Naive thymus-derived CD4-positive, alpha-beta T cell (primary cell): ENCODE measurements around the gene FAM193A. TPM values are rescaled to one million over a fixed set of nuclear protein-coding genes. Genes with fewer than 3 reads are reported as not detected.
A peak's percentile ranks its signal among the peaks of the same experiment; 100 is the strongest.
"Not testable (repeated sequence)": the region's sequence is repeated elsewhere in the genome, so short reads cannot be mapped to it uniquely, and the experiment has no call there.

Experiments
- ATAC-seq: fragments of 150-1000 bp; cut with Tn5 transposase; 2 replicates; pipeline ENCODE4 v1.10.0; 2021; ENCODE audit warnings: mild to moderate bottlenecking, moderate library complexity
- CTCF ChIA-PET: fragments of 350-600 bp; sonication (Branson Sonifier 250); formaldehyde crosslinking; loops from one replicate; lab custom pipeline; 2021; ENCODE audit warnings: antibody characterized with exemption; lab: Charles Lee
- POLR2A ChIA-PET: fragments of 350-600 bp; sonication (Branson Sonifier 250); formaldehyde crosslinking; loops from one replicate; lab custom pipeline; 2021; ENCODE audit warnings: antibody characterized with exemption, inconsistent platforms; lab: Charles Lee
- DNase-seq, 9 donors: peaks; one replicate each; pipeline versions ENCODE4 v3.0.0 to v3.0.0-alpha.2; 2020 to 2022; ENCODE audit warnings: mixed read lengths in 1 of 9
- H3K27ac ChIP-seq: one replicate; pipeline ENCODE4 v1.7.0; 2013; ENCODE audit warnings: mild to moderate bottlenecking, low read depth, low read length, moderate library complexity
- H3K27me3 ChIP-seq, 2 donors: one replicate each; pipeline ENCODE4 v1.7.0; 2013; ENCODE audit warnings: low read length in 2 of 2, mild to moderate bottlenecking in 2 of 2, moderate library complexity in 2 of 2; ENCODE audit not compliant: control insufficient read depth in 2 of 2, insufficient read depth in 2 of 2
- H3K36me3 ChIP-seq, 3 experiments: 1 replicate in 2 of 3; 2 replicates in 1 of 3; pipeline ENCODE4 v1.7.0; 2013; ENCODE audit warnings: low read length in 3 of 3, mild to moderate bottlenecking in 3 of 3, moderate library complexity in 1 of 3; ENCODE audit not compliant: insufficient read depth in 3 of 3, control insufficient read depth in 2 of 3
- H3K4me1 ChIP-seq, 2 donors: one replicate each; pipeline ENCODE4 v1.7.0; 2013; ENCODE audit warnings: low read length in 2 of 2, mild to moderate bottlenecking in 2 of 2, moderate library complexity in 1 of 2; ENCODE audit not compliant: control insufficient read depth in 2 of 2, insufficient read depth in 2 of 2
- H3K4me3 ChIP-seq: 2 replicates; pipeline ENCODE4 v1.7.0; 2013; ENCODE audit warnings: mild to moderate bottlenecking, low read length
- H3K9me3 ChIP-seq, 3 experiments: 1 replicate in 2 of 3; 2 replicates in 1 of 3; pipeline ENCODE4 v1.7.0; 2013; ENCODE audit warnings: low read length in 3 of 3; ENCODE audit not compliant: control insufficient read depth in 2 of 3
- H3K27ac Mint-ChIP-seq, 9 donors: one replicate each; pipeline ENCODE4 v1.8.0; 2020 to 2022; ENCODE audit warnings: mixed read lengths in 9 of 9, mild to moderate bottlenecking in 8 of 9, moderate library complexity in 5 of 9, inconsistent platforms in 2 of 9
- H3K27me3 Mint-ChIP-seq, 5 donors: one replicate each; pipeline ENCODE4 v1.8.0; 2021 to 2022; ENCODE audit warnings: mixed read lengths in 5 of 5, mild to moderate bottlenecking in 1 of 5
- H3K36me3 Mint-ChIP-seq, 5 donors: one replicate each; pipeline ENCODE4 v1.8.0; 2020 to 2022; ENCODE audit warnings: mixed read lengths in 5 of 5, mild to moderate bottlenecking in 3 of 5, inconsistent platforms in 1 of 5
- H3K4me1 Mint-ChIP-seq, 7 donors: one replicate each; pipeline ENCODE4 v1.8.0; 2020 to 2022; ENCODE audit warnings: mixed read lengths in 7 of 7, mild to moderate bottlenecking in 3 of 7, inconsistent platforms in 1 of 7
- H3K4me3 Mint-ChIP-seq, 10 donors: one replicate each; pipeline ENCODE4 v1.8.0; 2020 to 2022; ENCODE audit warnings: mild to moderate bottlenecking in 10 of 10, mixed read lengths in 10 of 10, moderate library complexity in 6 of 10, inconsistent platforms in 2 of 10
- H3K9me3 Mint-ChIP-seq, 11 donors: one replicate each; pipeline ENCODE4 v1.8.0; 2020 to 2022; ENCODE audit warnings: mixed read lengths in 11 of 11, mild to moderate bottlenecking in 4 of 11, inconsistent platforms in 1 of 11, moderate library complexity in 1 of 11
- intact Hi-C, 2 donors: fragments of 100-400 bp; cut with micrococcal nuclease; formaldehyde crosslinking; loops; one replicate each; pipeline ENCODE4 v1.15.1; 2023
- polyA plus RNA-seq, 2 donors: library from polyadenylated mRNA; unstranded; fragments of 300-500 nt; fragmentation: Illumina TruSeq; gene quantifications; one replicate each; pipeline ENCODE4 v1.2.3, GENCODE V29; 2021
- total RNA-seq, 6 experiments: library from RNA in 5 of 6; stranded (reverse) in 5 of 6; gene quantifications; 1 replicate in 5 of 6; 2 replicates in 1 of 6; pipeline ENCODE4 v1.2.3 and lab custom pipeline; 2021 to 2026

Gene FAM193A
- total and polyA plus RNA-seq, 7 experiments from 2014 or later, result 2.2 to 47.2 (median 39.8) TPM

DNA sequence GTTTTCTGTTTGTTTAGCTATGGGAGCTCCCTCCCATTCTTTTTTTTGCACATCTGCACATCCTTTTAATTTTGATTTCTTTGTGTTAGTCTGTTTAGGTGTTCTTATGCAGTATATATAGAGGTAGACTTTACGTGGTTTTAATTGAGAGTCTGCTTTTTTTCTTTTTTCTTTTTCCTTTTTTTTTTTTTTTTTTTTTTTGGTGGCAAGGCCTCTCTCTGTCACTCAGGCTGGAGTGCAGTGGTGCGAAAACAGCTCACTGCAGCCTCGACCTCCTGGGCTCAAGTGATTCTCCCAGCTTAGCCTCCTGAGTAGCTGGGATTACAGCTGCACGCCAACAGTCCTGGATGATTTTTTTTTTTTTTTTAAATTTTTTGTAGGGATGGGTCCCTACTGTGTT, 68.2 kb downstream of the FAM193A start:
- ATAC-seq, result no peak
- peaks cover 13 to 47% (median 43%) of the 10 kb centered on the region in 7 donors for H3K4me1 Mint-ChIP-seq
- H3K4me3 ChIP-seq, result no peak overlapping the region
- ChIA-PET CTCF (interaction anchor here (0.6 kb wide), 1 partner anchor 350 kb away, joined by 3 read pairs; no protein-coding TSS in a partner anchor), POLR2A (no interaction called here)
- H3K36me3 ChIP-seq, result no peaks in the 10 kb centered on the region
- peak overlapping the region in 2 of 10 donors; percentile 1 to 18 for H3K4me3 Mint-ChIP-seq
- H3K36me3 Mint-ChIP-seq, result peaks cover 0 to 23% (median 13%) of the 10 kb centered on the region in 5 donors
- H3K9me3 Mint-ChIP-seq, result peaks cover 0 to 2% (median 0%) of the 10 kb centered on the region in 11 donors
- H3K4me1 ChIP-seq, result no peaks in the 10 kb centered on the region
- no peaks in the 10 kb centered on the region for H3K9me3 ChIP-seq
- intact Hi-C loops, result no loop called here
- DNase-seq, result no peak
- no peaks in the 10 kb centered on the region for H3K27me3 Mint-ChIP-seq
- H3K27ac ChIP-seq, result no peak overlapping the region
- peak overlapping the region in 1 of 9 donors; percentile 2 for H3K27ac Mint-ChIP-seq
- H3K27me3 ChIP-seq, result no peaks in the 10 kb centered on the region

DNA sequence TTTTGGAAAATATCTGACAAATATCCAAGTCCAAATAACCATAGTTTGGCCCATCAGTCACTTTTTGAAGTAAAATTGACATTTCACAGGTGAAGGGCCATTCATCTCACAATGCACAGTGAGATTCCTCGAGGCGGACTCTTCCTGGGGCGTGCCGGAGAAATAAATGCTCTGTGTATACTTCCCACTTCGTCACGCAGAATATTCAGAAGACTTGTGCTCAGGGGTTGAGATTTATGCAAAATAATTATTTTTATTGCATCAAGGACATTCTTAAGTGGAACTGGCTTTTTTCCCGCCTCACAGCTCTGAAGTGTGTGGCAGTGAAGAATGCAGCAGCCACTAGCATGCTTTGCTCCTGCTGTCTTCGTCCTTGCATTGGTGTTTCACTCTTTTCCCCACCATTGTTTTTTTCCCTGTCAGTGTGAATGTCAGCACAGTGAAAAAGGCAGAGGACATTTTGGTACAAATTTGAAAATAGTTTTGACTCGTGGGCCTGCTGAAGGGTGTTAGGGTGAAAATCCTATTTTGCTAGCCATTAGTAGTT, 70.6 kb downstream of the FAM193A start:
- intact Hi-C loops, result no loop called here
- peaks cover 5 to 45% (median 37%) of the 10 kb centered on the region in 7 donors for H3K4me1 Mint-ChIP-seq
- CTCF ChIA-PET, result no interaction called here
- Histone ChIP-seq H3K27me3 (no peaks in the 10 kb centered on the region), H3K9me3 (no peaks in the 10 kb centered on the region), H3K27ac (no peak overlapping the region), H3K4me3 (no peak overlapping the region), H3K36me3 (no peaks in the 10 kb centered on the region), H3K4me1 (no peaks in the 10 kb centered on the region)
- peak overlapping the region in 2 of 9 donors; percentile 5 to 38 for H3K27ac Mint-ChIP-seq
- POLR2A ChIA-PET, result no interaction called here
- no peaks in the 10 kb centered on the region for H3K27me3 Mint-ChIP-seq
- no peaks in the 10 kb centered on the region for H3K9me3 Mint-ChIP-seq
- DNase-seq (no peak), ATAC-seq (no peak)
- peaks cover 0 to 14% (median 5%) of the 10 kb centered on the region in 5 donors for H3K36me3 Mint-ChIP-seq
- no peak overlapping the region for H3K4me3 Mint-ChIP-seq

DNA sequence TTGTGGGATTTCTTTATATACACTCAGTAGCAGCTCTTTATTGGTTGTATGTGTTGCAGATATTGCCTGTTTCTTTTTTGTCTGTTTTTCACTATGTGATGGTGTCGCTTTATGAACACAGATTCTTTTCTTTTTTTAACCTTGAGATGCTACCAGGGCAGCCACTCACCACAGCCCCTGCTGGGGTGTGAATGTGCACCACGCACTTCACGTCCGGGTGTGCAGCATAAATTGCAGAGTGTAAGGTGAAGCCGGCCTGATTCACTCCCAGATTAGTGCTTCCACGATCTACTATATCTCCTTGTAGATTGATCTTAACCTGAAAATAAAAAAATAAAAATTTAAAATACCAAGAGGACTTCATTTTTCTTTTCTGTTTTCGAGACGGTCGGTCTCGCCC, 71.4 kb downstream of the FAM193A start:
- ChIA-PET POLR2A (no interaction called here), CTCF (no interaction called here)
- no peak overlapping the region for H3K27ac ChIP-seq
- no peak overlapping the region for H3K4me3 Mint-ChIP-seq
- ATAC-seq (no peak), DNase-seq (no peak)
- no peaks in the 10 kb centered on the region for H3K27me3 Mint-ChIP-seq
- H3K9me3 Mint-ChIP-seq, result no peaks in the 10 kb centered on the region
- H3K9me3 ChIP-seq, result no peaks in the 10 kb centered on the region
- intact Hi-C loops, result no loop called here
- H3K4me1 ChIP-seq, result no peaks in the 10 kb centered on the region
- no peak overlapping the region for H3K4me3 ChIP-seq
- H3K4me1 Mint-ChIP-seq, result peaks cover 5 to 49% (median 41%) of the 10 kb centered on the region in 7 donors
- peaks cover 0 to 11% (median 5%) of the 10 kb centered on the region in 5 donors for H3K36me3 Mint-ChIP-seq
- peak overlapping the region in 1 of 9 donors; percentile 5 for H3K27ac Mint-ChIP-seq
- H3K36me3 ChIP-seq, result no peaks in the 10 kb centered on the region
- H3K27me3 ChIP-seq, result no peaks in the 10 kb centered on the region

DNA sequence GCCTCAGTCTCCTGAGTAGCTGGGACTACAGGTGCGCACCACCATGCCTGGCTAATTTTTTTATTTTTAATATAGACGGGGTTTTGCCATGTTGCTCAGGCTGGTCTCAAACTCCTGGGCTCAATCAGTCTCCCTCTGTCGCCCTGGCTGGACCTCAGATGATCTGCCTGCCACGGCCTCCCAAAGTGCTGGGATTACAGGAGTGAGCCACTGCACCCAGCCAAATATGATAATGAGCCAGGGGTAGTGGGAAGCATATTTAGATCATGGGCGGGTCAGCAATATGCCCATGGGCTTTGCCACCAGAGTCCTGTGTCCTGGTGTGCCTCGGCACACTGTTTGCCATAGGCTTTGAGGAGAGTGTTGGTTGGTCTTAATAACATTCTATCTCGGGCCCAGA, 71.8 kb downstream of the FAM193A start:
- Mint-ChIP-seq H3K27ac (no peak overlapping the region), H3K27me3 (no peaks in the 10 kb centered on the region), H3K9me3 (no peaks in the 10 kb centered on the region), H3K36me3 (peaks cover 0 to 11% (median 5%) of the 10 kb centered on the region in 5 donors), H3K4me3 (no peak overlapping the region), H3K4me1 (peaks cover 5 to 51% (median 43%) of the 10 kb centered on the region in 7 donors)
- H3K4me1 ChIP-seq, result no peaks in the 10 kb centered on the region
- H3K9me3 ChIP-seq, result no peaks in the 10 kb centered on the region
- no peaks in the 10 kb centered on the region for H3K27me3 ChIP-seq
- DNase-seq, result no peak
- H3K36me3 ChIP-seq, result no peaks in the 10 kb centered on the region
- H3K4me3 ChIP-seq, result no peak overlapping the region
- ChIA-PET POLR2A (no interaction called here), CTCF (interaction anchor here (0.6 kb wide), 1 partner anchor 48 kb away, joined by 4 read pairs; no protein-coding TSS in a partner anchor)
- ATAC-seq, result no peak
- intact Hi-C loops, result no loop called here
- H3K27ac ChIP-seq, result no peak overlapping the region

DNA sequence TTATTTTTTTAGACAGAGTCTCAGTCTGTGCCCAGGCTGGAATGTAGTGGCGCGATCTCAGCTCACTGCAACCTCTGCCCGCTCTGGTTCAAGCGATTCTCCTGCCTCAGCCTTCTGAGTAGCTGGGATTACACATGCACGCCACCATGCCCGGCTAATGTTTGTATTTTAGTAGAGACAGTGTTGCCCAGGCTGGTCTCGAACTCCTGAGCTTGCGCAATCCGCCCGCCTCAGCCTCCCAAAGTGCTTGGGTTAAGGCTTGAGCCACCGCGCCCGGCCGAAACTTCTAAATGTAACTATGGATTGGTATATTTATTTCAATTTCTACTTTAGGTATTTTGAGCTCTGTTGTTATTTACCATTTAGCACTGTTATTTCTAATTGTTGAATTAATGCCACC, 79.4 kb downstream of the FAM193A start:
- Mint-ChIP-seq H3K9me3 (no peaks in the 10 kb centered on the region), H3K4me3 (peak overlapping the region in 1 of 10 donors; percentile 1), H3K36me3 (peaks cover 0 to 9% (median 2%) of the 10 kb centered on the region in 5 donors), H3K4me1 (peaks cover 10 to 58% (median 48%) of the 10 kb centered on the region in 7 donors), H3K27ac (peak overlapping the region in 1 of 9 donors; percentile 84), H3K27me3 (no peaks in the 10 kb centered on the region)
- no peaks in the 10 kb centered on the region for H3K27me3 ChIP-seq
- H3K4me3 ChIP-seq, result no peak overlapping the region
- DNase-seq, result no peak
- intact Hi-C loops, result no loop called here
- ChIA-PET CTCF (no interaction called here), POLR2A (no interaction called here)
- no peak overlapping the region for H3K27ac ChIP-seq
- H3K9me3 ChIP-seq, result no peaks in the 10 kb centered on the region
- H3K4me1 ChIP-seq, result no peaks in the 10 kb centered on the region
- H3K36me3 ChIP-seq, result no peaks in the 10 kb centered on the region
- no peak for ATAC-seq

DNA sequence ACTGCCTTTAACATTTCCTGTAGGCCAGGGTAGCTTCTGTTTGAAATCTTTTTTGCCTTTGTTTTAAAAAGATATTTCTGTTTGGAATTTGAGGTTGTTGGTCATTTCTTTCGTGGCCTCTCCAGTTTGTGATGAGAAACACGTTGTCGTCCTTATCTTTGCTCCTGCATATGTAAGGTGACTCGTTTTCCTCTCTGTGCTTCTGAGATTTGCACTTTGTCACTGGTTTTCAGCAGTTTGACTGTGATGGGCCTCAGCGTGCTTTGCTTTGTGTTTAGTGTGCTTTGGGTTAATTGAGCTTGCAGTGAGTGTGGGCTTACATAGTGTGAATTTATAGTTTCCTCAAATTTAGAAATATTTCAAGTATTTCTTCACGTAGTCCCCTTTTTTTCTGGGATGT, 81.5 kb downstream of the FAM193A start:
- no peaks in the 10 kb centered on the region for H3K9me3 ChIP-seq
- no peaks in the 10 kb centered on the region for H3K4me1 ChIP-seq
- ChIA-PET POLR2A (no interaction called here), CTCF (no interaction called here)
- no peaks in the 10 kb centered on the region for H3K27me3 ChIP-seq
- Mint-ChIP-seq H3K4me3 (no peak overlapping the region), H3K9me3 (no peaks in the 10 kb centered on the region), H3K27ac (peak overlapping the region in 1 of 9 donors; percentile 73), H3K36me3 (peaks cover 0 to 9% (median 2%) of the 10 kb centered on the region in 5 donors), H3K4me1 (peaks cover 10 to 66% (median 55%) of the 10 kb centered on the region in 7 donors), H3K27me3 (no peaks in the 10 kb centered on the region)
- intact Hi-C loops, result no loop called here
- no peak overlapping the region for H3K4me3 ChIP-seq
- DNase-seq (no peak), ATAC-seq (no peak)
- H3K36me3 ChIP-seq, result peaks cover 0 to 3% (median 0%) of the 10 kb centered on the region in 3 experiments
- H3K27ac ChIP-seq, result no peak overlapping the region

DNA sequence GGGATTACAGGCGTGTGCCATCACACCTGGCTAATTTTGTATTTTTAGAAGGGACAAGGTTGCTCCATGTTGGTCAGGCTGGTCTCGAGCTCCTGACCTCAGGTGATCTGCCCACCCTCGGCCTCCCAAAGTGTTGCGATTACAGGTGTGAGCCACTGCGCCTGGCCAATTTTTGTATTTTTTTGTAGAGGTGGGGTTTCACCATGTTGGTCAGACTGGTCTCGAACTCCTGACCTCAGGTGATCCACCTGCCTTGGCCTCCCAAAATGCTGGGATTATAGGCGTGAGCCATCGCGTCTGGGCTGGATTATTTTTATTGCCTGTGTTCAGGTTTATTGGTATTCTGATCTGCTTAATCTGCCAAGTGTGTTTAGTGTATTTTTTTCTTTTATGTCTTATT, 82.3 kb downstream of the FAM193A start:
- H3K36me3 ChIP-seq, DNase-seq, H3K27me3 ChIP-seq, H3K9me3 Mint-ChIP-seq, H3K9me3 ChIP-seq, H3K4me1 ChIP-seq, H3K4me3 Mint-ChIP-seq, CTCF ChIA-PET, H3K4me3 ChIP-seq, H3K27ac ChIP-seq, H3K27me3 Mint-ChIP-seq, POLR2A ChIA-PET, ATAC-seq, H3K36me3 Mint-ChIP-seq, intact Hi-C loops: not testable (repeated sequence)
- Mint-ChIP-seq H3K27ac (peak overlapping the region in 1 of 9 donors; percentile 4), H3K4me1 (peaks cover 14 to 66% (median 59%) of the 10 kb centered on the region in 7 donors)
